Stimulated activated CD4-positive, alpha-beta T cell treated with anti-CD3 and anti-CD28 coated beads, Interleukin-1b, Interleukin-23, amount 100 ng/mL, for 4 hours (primary cell): ENCODE measurements around the gene MAGI2.
A peak's percentile ranks its signal among the peaks of the same experiment; 100 is the strongest.
"Not testable (repeated sequence)": the region's sequence is repeated elsewhere in the genome, so short reads cannot be mapped to it uniquely, and the experiment has no call there.

Source experiments
- DNase-seq, 2 donors: peaks; one replicate each; pipeline ENCODE4 v3.0.0-alpha.2; 2020; ENCODE audit warnings: low read depth in 2 of 2

The MAGI2 gene

GRCh38 chr7:78038465-78039080 lies 1414.9 kb downstream of the MAGI2 start:
- DNase-seq = no peak

- no peak for DNase-seq
Measured at GRCh38 chr7:78037603-78038002, 1415.9 kb downstream of the MAGI2 start.

GRCh38 chr7:78033410-78033809 lies 1420.1 kb downstream of the MAGI2 start:
- DNase-seq = no peak

DNA sequence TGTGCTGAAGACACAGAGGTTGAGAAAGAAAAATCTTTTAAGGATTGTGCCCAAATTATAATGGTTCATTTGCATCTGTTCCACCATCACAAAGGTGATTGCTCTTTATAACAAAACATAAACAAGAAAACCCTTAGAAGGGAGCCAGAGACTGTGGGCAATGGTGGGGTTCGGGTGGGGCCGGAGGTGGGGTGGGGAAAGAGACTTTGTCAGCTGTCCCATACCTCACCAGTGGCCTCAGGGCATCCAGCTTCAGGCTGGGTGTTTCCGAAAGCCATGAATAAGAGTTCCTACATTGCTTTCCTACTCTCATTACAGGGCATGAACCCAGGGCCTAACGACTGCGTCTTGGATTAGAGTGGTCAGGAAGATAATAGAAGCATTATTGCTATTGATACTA lies 1427.0 kb downstream of the MAGI2 start:
- DNase-seq = no peak

GRCh38 chr7:78024591-78024990 lies 1428.9 kb downstream of the MAGI2 start:
- no peak for DNase-seq

GRCh38 chr7:78023191-78023590 lies 1430.3 kb downstream of the MAGI2 start:
- no peak for DNase-seq

DNA sequence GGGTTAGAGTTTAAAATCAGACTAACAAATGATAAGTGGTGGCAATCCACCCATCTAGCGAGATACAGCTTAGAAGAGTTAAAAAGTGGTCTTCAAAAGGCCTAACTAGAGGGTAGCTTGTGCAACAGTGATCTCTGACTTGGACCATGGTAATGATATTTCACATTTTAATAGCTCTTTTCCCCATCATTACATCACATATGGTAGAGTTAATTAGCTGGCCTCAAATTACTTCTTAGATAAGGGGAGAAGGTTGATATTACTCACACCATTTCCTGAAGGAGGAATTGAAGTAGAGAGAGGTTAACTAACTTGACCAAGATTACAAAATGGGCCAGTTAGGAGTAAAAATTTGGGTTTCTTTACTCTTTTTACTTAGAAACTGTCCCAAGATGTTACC lies 1431.3 kb downstream of the MAGI2 start:
- DNase-seq = no peak

GRCh38 chr7:78020874-78021249 lies 1432.6 kb downstream of the MAGI2 start:
- DNase-seq = no peak

DNA sequence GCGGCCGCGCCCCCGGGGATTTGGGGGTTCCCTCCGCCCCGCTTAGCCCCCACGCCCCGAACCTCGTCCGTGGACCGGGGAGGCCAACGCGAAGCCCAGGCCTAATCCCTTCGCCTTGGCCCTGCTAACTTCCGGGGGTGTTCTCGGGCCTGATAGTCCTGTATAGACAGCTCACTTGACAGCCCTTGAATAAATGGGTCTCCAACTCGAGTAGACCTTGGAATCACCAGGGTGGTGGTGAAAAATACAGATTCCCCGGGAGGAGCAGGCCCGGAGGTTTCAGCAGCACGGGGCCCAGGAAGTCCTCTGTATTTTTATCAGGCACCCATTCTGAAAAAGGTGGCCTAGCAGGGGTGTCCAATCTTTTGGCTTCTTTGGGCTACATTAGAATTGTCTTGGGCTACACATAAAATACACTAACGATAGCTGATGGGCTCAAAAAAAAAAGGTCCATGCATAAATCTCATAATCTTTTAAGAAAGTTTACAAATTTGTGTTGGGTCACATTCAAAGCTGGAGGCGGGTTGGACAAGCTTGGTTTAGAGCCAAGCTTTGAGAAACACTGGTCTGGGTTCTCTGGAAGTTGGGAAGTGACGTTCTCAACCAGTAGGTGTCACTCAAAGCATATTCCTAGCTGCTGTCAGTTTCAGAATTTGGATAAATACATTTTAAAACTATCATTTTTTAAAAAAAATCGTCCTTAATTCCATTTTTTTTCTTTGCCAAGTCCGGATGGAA lies 1433.2 kb downstream of the MAGI2 start:
- no peak for DNase-seq

DNA sequence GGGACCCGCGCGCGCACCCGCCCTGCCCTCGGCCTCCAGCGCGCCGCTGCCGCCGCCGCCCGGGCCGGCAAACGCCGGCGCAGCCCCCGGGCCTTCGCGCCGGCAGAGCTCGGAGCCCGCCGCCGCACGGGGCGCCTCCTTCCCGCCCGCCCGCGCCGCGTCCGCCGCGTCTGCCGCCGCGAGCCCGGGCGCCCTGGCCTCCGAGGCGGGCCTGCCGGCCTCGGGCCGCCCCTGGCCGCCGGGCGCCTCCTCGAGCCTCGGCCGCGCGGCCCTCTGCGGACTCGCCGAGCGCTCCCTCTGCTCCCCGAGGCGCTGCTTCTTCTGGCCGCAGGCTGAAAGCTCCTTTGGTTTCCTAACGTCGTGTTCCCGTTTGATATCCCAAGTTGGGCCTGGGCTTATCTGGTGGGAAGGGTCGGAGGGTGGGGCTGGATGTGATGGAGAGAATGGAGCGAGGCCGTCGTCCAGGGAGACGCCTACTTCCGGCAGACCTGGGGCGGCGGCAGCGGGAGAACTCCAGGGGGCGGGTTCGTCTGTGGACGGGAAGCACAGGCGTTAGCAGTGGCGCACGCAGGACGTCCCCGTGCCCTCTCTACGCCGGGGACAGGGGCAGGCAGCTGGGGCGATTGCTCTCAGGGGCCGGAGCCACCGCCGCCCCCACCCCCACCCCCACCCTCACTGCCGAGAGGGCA lies 1433.9 kb downstream of the MAGI2 start:
- peak; percentile 20 to 49 for DNase-seq

DNA sequence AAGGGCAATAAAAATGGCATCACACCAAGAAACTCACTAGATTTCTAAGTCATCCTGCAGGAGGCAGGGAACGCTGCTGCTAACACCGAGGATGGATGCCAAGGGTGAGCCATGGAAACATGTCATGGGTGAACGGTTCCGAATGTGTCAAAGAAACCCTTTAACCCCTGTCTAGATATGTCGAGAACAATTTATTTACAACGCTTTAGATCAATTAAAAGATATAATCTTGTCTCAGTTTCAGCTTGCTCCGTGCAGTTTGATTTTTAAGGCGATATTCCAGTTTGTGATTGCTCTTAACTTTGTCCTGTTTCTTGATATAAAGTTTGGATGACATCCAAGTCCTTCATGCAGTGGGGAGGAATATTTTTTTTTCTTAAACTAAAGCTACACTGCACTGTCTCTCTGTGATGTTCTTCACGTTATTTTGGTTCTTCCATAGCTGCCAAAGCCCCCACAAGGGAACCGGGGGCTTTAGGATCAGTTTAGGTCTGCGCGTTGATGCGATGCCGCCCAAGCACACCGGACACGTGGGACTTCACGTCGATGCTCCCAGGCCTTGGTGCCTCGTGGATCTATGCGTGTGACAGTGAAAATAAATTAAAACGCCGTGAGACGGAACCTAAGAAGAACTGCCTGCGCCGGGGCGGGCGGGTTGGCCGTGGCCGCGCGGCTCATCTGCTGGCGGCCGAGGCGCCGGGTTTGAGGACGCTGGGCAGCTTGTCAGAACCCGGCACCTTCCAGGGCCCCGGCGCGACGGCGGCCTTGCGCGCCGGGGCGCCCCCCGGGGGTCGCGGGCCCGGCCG lies 1434.6 kb downstream of the MAGI2 start:
- DNase-seq = peak in 1 of 2 donors; percentile 16

DNA sequence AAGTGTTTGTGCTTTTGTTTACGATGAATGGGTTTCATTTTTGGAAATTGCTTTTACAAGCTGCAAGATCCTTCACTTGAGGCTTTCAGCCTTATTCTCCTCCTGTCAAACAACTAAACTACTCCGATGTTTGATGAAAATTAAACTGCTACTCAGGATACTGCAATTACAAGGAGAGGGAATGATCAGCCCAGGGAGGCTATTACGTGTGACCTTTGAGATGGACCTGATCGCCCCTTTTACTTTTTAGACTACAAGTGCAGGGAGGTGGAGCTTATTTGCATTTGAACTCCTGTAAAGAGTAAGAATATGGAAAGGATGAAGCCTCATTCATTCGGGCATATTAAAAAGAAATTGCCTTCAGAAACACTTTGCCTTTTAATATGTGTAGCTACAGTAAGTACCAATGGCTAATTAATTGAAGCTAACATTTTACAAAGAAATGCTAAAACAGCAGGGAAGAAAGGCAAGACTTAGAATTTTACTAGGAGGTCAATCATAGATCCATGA lies 1435.8 kb downstream of the MAGI2 start:
- DNase-seq = no peak

DNA sequence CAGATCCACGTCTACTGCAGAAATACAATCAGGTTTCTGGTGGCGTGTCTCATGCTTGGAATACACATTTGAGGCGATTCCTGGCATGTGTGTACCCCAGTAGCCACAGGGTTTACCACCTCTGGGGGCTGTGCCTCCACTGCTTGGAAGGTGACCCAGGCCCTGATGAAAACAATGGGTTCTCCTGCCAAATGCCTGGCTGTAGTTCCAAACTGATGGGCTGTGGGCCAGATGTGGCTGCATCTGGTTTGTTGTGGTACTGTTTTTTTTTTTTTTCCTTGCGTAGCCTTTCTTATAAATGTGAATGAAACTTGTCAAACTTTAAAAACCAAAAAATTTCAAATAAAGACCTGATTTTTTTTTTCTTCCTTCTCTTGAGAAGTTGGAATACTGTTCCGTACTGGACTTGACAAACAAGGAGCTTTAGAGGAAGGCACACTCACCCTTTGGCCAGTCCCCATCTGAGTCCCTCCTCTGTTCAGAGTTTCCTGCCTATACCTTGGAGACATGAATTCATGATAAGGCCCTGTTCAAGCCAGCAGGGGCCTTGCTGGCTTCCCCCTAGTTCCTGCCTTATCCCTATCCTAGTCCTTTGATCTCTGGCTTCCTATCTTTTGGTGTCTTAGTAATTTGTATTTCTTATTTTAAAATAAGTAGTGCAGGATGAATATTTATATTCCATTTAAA lies 1437.8 kb downstream of the MAGI2 start:
- no peak for DNase-seq

DNA sequence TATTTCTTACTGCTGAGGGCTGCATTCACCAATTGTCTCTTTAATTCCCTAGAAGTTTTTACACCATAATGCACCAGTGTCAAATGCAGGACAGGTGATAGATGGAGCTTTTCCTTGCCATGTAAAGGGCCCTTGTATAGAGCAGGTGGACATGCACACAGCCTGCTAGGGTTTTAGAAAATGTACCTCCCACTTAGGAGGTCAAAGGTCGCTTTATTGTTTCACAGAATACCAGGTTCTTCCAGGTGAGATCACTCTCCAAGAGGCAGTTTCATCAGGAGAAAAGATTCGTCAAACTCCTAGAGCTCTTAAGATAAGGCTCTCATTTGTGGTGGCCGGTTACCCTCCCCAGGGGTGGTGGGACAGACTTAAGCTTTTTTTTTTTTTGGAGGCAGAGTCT lies 1439.1 kb downstream of the MAGI2 start:
- no peak for DNase-seq

DNA sequence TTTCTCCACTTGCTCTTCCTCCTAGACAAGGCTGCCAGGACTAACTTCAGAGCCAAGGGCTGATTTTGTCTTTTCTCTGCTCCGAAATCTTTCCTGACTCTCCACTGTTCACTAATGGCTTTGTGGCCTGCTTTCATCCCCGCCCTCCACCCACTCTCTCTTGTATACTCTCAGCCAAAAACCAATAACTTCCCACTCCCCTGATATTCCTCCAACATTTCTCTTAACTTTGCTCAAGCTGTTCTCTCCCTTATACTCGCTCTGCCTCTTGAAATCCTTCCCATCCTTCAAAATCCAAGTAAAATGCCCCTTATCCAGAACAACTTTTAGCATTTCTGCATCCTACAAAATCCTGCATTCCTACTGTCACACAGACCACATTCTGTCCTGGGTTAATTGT lies 1440.1 kb downstream of the MAGI2 start:
- DNase-seq = no peak

DNA sequence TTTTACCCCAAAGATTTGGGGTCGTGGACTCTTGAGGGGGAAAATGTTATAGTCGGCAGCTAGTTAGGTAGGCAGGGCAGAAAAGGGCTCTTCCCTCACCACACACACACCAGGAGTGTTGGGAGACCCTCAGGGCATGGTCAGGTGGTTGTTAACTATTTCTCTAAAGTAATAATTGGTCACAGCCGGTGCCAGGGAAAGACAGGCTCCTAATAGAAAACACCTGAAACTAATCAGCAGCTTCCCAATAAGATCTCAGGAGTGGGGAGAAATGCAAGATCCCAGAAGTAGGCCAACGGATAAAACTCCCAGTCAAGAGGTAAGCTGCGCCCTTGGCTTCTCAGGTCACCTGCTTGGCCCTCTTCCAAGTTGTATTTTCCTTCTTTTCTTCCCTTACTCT lies 1441.8 kb downstream of the MAGI2 start:
- no peak for DNase-seq

GRCh38 chr7:78007231-78007630 lies 1446.2 kb downstream of the MAGI2 start:
- DNase-seq = no peak

GRCh38 chr7:78006063-78006755 lies 1447.3 kb downstream of the MAGI2 start:
- no peak for DNase-seq

DNA sequence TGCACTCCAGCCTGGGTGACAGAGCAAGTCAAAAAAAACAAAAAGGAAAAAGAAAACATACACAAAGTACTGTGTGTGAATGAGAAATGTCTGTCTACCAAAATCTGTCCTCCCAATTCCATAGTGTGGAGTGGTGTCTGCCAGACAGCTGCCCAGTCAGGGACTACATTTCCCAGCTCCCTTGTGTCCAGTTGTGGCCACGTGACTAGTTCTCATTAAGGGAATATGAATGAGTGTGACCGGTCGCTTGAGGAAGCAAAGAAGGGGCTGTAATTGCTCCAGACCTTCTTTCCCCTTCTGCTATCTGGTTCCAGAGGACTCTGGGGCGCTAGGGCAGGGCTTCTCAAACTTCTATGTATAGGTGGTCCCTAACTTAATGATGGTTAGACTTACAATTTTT lies 1450.8 kb downstream of the MAGI2 start:
- DNase-seq = no peak

DNA sequence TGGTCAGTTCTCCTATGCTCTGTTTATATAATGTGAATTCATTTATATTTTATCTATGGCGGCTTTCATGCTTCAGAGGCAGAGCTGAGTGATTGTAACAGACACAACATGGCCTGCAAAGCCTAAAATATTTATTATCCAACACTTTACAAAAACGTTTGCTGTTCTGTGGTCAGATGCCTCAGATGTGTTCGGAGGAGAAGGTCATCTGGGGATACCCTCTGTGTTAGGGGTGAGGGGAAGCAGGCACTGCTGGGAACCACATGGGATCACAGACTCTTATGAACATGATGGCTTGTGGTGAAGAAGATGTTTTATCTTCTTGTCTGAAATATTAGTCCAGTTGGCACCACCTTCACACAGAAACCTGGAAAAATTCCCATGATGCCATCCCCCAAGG lies 1451.4 kb downstream of the MAGI2 start:
- DNase-seq = no peak

GRCh38 chr7:77999168-77999567 lies 1454.3 kb downstream of the MAGI2 start:
- DNase-seq = not testable (repeated sequence)
